OCI-LY1 (cell line): ENCODE data around the gene LRP8.

Experiments
- CTCF ChIP-seq: fragments of 200-600 bp; sonication (generic), shearing (Covaris generic); IDR thresholded peaks from 2 replicates; pipeline ENCODE4 v1.5.1; 2017; ENCODE audit warnings: mild to moderate bottlenecking, antibody characterized with exemption, low read length, moderate library complexity, mixed read lengths
- EZH2 ChIP-seq: fragments of 200-600 bp; sonication (generic), shearing (Covaris generic); IDR thresholded peaks from 2 replicates; pipeline ENCODE4 v1.8.0; 2017; ENCODE audit warnings: borderline replicate concordance, mixed run types, mild to moderate bottlenecking, antibody characterized with exemption, low read length, moderate library complexity, mixed read lengths

- TF ChIP-seq CTCF: no peak
- TF ChIP-seq EZH2: no peak
Observed at GRCh38 chr1:53308506-53308905, 19.4 kb downstream of the LRP8 start.
